Measurements from ENCODE around the gene EOMES. TPM values are rescaled to one million over a fixed set of nuclear protein-coding genes. Genes with fewer than 3 reads are reported as not detected.

Gene EOMES
- polyA plus RNA-seq, 6 donors from 2014 or later, result 0.27 to 0.40 (median 0.28) TPM; not detected in 3

DNA sequence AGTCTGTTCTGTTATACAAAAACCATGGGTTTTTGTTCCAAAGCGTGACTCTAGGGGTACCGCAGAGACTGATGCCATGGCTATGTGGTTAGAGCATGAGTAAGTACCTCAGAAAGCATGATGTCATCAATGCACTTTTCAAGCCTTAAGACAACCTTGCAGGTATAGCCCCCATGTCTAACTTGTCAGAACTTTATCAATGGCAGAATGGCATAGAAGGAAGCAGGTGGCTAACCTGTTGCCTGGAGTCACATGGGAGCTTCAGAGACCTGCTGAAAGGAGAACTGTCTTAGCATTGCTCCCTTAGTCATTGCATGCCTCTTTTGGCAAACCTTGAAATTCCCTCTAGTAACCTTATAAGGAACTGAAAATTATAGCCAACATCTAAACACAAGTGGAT, 52.5 kb downstream of the EOMES start:
- DNase-seq (no peak), ATAC-seq (ENCODE audit: low read depth in 2 of 2) (no peak)
- Mint-ChIP-seq H3K36me3 (no peaks in the 10 kb centered on the region), H3K4me1 (peaks cover 9 to 15% (median 14%) of the 10 kb centered on the region in 3 donors), H3K4me3 (no peak overlapping the region), H3K27me3 (no peaks in the 10 kb centered on the region), H3K9me3 (peaks cover 0 to 6% (median 0%) of the 10 kb centered on the region in 7 donors), H3K27ac (no peak overlapping the region)

GRCh38 chr3:27667751-27668150, 54.4 kb downstream of the EOMES start:
- no peak for DNase-seq
- no peaks in the 10 kb centered on the region for H3K27me3 Mint-ChIP-seq
- H3K4me1 Mint-ChIP-seq, result peaks cover 9 to 11% (median 9%) of the 10 kb centered on the region in 3 donors
- H3K36me3 Mint-ChIP-seq, result no peaks in the 10 kb centered on the region
- H3K27ac Mint-ChIP-seq, result peak overlapping the region in 1 of 6 donors; percentile 46
- H3K9me3 Mint-ChIP-seq, result no peaks in the 10 kb centered on the region
- H3K4me3 Mint-ChIP-seq, result no peak overlapping the region
- no peak for ATAC-seq (ENCODE audit: low read depth in 2 of 2)

GRCh38 chr3:27666708-27667107, 55.4 kb downstream of the EOMES start:
- Mint-ChIP-seq H3K4me3 (peak overlapping the region in 2 of 8 donors; percentile 7 to 46), H3K27ac (peak overlapping the region in 1 of 6 donors; percentile 25)

DNA sequence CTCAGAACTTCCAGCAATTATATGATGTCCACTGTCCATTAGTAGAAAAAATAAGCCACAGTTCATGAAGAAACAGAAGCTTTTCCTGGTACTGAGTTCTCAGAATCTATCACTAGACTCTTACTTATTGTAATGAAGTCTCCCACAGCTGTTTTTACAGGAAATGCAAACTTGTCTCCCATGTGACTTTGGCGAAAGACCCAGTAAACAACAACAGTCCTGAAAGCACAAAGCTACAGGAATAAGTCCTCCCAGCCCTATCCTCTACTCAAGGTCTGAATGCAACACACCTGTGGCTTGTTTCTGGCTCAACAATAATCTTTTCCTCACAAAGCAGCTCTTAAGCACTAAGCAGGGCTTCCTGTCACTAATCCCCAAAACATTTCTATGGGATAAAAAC, 55.9 kb downstream of the EOMES start:
- Mint-ChIP-seq H3K36me3 (no peaks in the 10 kb centered on the region), H3K4me1 (peaks cover 9 to 11% (median 9%) of the 10 kb centered on the region in 3 donors), H3K27ac (peak overlapping the region in 1 of 6 donors; percentile 25), H3K4me3 (peak overlapping the region in 2 of 8 donors; percentile 7 to 46), H3K9me3 (peaks cover 0 to 2% (median 0%) of the 10 kb centered on the region in 7 donors), H3K27me3 (no peaks in the 10 kb centered on the region)
- peak; percentile 11 to 12 for ATAC-seq (ENCODE audit: low read depth in 2 of 2)
- DNase-seq, result no peak

More at GRCh38 chr3:27666708-27667107, 55.4 kb downstream of the EOMES start:
- H3K27me3 Mint-ChIP-seq, result no peaks in the 10 kb centered on the region
- H3K9me3 Mint-ChIP-seq, result peaks cover 0 to 2% (median 0%) of the 10 kb centered on the region in 7 donors
- H3K4me1 Mint-ChIP-seq, result peaks cover 9 to 11% (median 9%) of the 10 kb centered on the region in 3 donors
- peak; percentile 79 to 87 for ATAC-seq (ENCODE audit: low read depth in 2 of 2)
- H3K36me3 Mint-ChIP-seq, result no peaks in the 10 kb centered on the region
- no peak for DNase-seq

Other genes starting within 250 kb of the EOMES start
- 10 to 100 TPM in 5 of 6 donors, 1 to 10 TPM in 1; 3.8 to 21.0 (median 12.2) TPM for gene SLC4A7, start 237.9 kb downstream of the EOMES start, polyA plus RNA-seq (ENCODE audit: low read depth in 6 of 6)